NB4 (cell line): ENCODE data around the gene NUDT4.

Source experiments
- DNase-seq: peaks from one replicate; pipeline ENCODE4 v3.0.0; 2010; ENCODE audit warnings: low read depth
- H3K4me3 ChIP-seq: one replicate; pipeline ENCODE4 v1.5.1; 2011; ENCODE audit warnings: mild to moderate bottlenecking, low read depth, low read length, moderate library complexity
- MYC ChIP-seq: IDR thresholded peaks from 2 replicates; pipeline ENCODE4 v1.6.1; 2011; ENCODE audit warnings: low read depth, low read length
- POLR2A ChIP-seq: IDR thresholded peaks from 2 replicates; pipeline ENCODE4 v1.6.1; 2011; ENCODE audit warnings: mild to moderate bottlenecking; ENCODE audit not compliant: insufficient read length; ENCODE audit errors: extremely low read depth
- TF ChIP-seq, protein P1 (sequence below): IDR thresholded peaks from one replicate; pipeline ENCODE4 v1.5.1; 2012; ENCODE audit warnings: low read depth, low read length
- TF ChIP-seq, protein P2 (sequence below): IDR thresholded peaks from 2 replicates; pipeline ENCODE4 v1.6.1; 2011; ENCODE audit warnings: low read depth, low read length

The NUDT4 gene

DNA sequence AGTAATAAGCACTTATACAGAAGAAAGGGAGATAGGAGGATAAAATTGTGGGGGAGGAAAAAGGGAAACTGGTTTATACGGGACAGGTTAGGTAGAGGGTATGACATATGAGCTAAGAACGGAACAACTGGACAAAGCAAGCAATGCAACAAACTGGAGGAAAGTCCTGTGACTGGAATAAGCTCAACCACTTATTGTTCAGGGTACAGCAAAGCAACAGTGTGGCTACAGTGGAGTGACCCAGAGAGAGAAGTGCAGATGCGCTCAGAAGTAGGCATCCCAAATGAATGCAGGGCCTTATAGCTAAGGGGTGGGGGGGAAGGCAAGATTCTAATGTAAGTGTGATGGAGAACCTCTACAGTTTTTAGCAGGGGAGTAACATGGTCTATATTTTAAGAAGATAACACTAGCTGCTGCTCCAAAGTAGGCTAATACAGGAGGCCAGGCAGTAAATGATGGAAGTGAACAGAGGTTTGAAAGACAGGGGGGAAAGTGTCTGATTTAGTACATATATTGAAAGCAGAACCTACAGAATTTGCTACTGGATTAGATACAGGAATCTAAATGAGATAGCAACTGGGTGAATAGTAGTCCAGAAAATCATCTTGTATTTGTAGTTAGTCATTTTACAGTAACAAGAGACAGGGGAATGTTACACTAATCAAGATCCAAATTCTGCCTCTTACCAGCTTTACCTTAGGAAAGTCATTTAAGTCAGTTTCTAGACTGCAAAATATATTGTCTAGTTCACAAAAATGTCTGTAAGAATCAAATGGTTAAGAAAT, 60.7 kb downstream of the NUDT4 start:
- H3K4me3 ChIP-seq = peak overlapping the region; percentile 87
- DNase-seq = no peak
- TF ChIP-seq POLR2A (no peak), MYC (no peak)
- TF ChIP-seq, protein P1, sequence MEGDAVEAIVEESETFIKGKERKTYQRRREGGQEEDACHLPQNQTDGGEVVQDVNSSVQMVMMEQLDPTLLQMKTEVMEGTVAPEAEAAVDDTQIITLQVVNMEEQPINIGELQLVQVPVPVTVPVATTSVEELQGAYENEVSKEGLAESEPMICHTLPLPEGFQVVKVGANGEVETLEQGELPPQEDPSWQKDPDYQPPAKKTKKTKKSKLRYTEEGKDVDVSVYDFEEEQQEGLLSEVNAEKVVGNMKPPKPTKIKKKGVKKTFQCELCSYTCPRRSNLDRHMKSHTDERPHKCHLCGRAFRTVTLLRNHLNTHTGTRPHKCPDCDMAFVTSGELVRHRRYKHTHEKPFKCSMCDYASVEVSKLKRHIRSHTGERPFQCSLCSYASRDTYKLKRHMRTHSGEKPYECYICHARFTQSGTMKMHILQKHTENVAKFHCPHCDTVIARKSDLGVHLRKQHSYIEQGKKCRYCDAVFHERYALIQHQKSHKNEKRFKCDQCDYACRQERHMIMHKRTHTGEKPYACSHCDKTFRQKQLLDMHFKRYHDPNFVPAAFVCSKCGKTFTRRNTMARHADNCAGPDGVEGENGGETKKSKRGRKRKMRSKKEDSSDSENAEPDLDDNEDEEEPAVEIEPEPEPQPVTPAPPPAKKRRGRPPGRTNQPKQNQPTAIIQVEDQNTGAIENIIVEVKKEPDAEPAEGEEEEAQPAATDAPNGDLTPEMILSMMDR = no peak
- TF ChIP-seq, protein P2, sequence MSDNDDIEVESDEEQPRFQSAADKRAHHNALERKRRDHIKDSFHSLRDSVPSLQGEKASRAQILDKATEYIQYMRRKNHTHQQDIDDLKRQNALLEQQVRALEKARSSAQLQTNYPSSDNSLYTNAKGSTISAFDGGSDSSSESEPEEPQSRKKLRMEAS = no peak

DNA sequence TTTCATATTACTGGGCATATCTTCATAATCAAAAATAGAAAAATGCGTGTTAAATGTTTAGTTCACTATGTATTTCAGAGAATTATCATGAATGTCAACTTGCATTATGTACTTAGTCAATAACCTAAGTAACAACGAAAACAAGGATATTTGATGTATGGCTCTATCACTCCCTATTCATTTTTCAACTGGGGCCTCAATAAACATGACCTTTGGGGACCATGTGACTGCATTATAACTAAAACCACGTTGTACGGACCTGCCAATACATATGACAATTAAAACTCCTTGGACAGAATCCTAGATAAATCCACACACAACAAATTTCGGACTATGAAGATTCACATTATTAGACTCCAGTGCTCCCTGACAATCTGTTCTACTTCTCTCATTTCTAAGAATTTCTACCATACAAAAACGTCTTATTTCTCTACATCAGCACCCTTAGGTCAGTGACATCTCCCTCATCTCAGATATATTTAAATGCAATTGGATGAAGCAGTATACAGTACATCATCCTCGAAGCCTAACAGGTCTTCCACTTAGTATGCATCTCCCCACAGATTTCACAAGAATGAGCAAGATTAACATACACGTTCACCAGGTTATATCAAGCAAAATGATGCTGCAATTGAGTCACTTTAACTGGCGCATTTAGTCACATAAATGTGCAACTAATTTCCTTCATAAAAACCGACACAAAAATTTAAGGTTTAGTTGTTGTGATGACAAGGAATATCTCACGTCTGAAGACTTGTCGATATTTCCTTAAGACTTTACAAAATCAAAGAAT, 62.5 kb downstream of the NUDT4 start:
- peak overlapping the region; percentile 87 for H3K4me3 ChIP-seq

DNA sequence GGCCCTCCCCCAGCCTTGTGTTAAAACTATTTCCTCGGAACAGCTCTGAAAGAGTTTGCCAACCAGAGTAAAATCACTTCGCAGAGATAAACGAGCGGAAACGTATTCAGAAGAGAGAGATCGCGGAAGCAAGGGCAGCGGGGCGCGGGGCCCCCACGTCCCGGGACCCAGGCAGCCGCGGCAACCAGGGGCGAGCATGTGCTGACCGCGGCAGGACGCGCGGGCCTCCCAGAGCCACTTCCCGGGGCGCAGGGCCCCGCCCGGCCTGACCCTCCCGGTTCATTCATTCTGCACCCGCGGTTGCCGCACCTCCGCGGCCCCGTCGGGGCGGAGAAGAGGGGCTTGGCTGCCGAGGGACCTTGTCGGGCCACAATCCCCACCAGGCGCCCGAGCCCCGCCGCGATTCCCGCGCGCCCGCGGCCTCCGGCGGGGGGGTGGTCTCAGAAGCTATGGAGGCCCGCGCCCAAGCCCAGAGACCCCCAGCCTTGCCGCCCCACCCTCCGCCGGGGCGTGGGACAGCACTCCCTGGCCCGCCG, 63.4 kb downstream of the NUDT4 start:
- TF ChIP-seq, protein P1 = no peak
- TF ChIP-seq, protein P2 = peak; percentile 55
- TF ChIP-seq POLR2A (no peak), MYC (peak; percentile 71)
- DNase-seq = peak; percentile 70
- peak overlapping the region; percentile 87 for H3K4me3 ChIP-seq

More for the DNA sequence above, 62.5 kb downstream of the NUDT4 start:
- TF ChIP-seq POLR2A (no peak), MYC (no peak)
- TF ChIP-seq, protein P1 = no peak
- TF ChIP-seq, protein P2 = peak; percentile 63; the same call in 1 of the 2 replicates
- DNase-seq = peak; percentile 32

DNA sequence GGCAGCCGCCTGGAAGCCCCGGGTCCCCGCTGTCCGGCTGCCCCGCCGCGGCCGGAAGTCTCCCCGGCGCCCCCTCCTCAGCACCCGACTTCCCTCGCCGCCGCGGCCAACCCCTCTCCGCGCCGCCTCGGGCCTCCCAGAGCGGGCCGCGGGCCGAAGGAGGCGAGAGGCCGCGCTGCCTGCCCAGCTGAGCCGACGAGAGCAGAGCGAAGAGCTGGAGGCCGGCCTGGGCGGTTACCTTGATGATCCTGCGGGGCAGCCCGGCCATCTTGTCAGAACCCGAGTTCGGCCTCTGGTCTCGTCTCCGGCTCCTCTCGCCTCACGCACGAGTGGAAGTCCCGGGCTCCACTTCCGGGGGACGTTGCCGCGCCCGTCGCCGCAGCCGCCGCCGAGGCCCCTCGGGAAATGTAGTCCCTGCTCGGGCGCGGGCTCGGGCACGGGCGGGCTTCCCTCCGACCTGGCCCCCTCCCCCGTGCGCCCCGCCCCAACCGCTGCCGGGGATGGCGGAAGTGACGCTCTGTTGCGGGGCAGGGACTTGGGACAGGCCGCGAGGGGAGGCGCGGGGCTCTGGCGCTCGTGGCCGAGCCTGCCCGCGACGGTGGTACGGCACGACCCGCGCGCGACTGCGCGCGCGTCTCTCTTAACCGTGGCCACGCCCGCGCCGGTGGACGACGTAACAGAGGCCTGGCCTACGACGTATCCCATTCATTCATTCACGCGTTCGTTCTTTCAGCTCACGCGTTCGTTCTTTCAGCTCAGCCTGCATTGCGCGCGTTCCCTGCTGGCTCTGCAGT, 64.1 kb downstream of the NUDT4 start, which contains the start of gene UBE2N:
Gene UBE2N, minus strand, starts transcription at position 331 of the 794 bp plus-strand sequence. Its CDS starts 63 bp downstream, at position 268.
- TF ChIP-seq, protein P1 = no peak
- TF ChIP-seq MYC = peak; percentile 74; the same call in 1 of the 2 replicates
- peak; percentile 92 for TF ChIP-seq POLR2A
- TF ChIP-seq, protein P2 = peak; percentile 69
- peak; percentile 99 for DNase-seq
- peak within 1 kb of the TSS; percentile 87 for H3K4me3 ChIP-seq
